MM.1S (cell line): ENCODE measurements around the gene TRDMT1.

ENCODE experiments used
- DNase-seq: peaks from one replicate; pipeline ENCODE4 v3.0.0-alpha.2; 2015
- H2AFZ ChIP-seq: fragments of 300-600 bp; sonication (generic); 2 replicates; pipeline ENCODE4 v1.6.0; 2016; ENCODE audit warnings: antibody characterized with exemption, low read length
- H3F3A ChIP-seq: fragments of 300-600 bp; sonication (generic); 2 replicates; pipeline ENCODE4 v1.6.1; 2016; ENCODE audit warnings: mild to moderate bottlenecking, antibody characterized with exemption, low read length, moderate library complexity, mixed read lengths; ENCODE audit not compliant: insufficient read depth
- H3K27ac ChIP-seq: fragments of 300-600 bp; sonication (generic); 2 replicates; pipeline ENCODE4 v1.5.1; 2016; ENCODE audit warnings: mild to moderate bottlenecking, low read length
- H3K27me3 ChIP-seq: fragments of 300-600 bp; sonication (generic); replicated peaks from 2 replicates; pipeline ENCODE4 v1.6.0; 2016; ENCODE audit warnings: low read length; ENCODE audit not compliant: insufficient read depth
- H3K36me3 ChIP-seq: fragments of 300-600 bp; sonication (generic); replicated peaks from 2 replicates; pipeline ENCODE4 v1.6.1; 2016; ENCODE audit warnings: mild to moderate bottlenecking, low read length, mixed read lengths; ENCODE audit not compliant: insufficient read depth
- H3K4me1 ChIP-seq: fragments of 300-600 bp; sonication (generic); 2 replicates; pipeline ENCODE4 v1.6.1; 2016; ENCODE audit warnings: low read length, mixed read lengths
- H3K4me2 ChIP-seq: fragments of 300-600 bp; sonication (generic); 2 replicates; pipeline ENCODE4 v1.6.0; 2016; ENCODE audit warnings: low read depth, low read length
- H3K4me3 ChIP-seq: fragments of 300-600 bp; sonication (generic); 2 replicates; pipeline ENCODE4 v1.5.1; 2016; ENCODE audit warnings: low read length, mixed read lengths
- H3K79me2 ChIP-seq: fragments of 300-600 bp; sonication (generic); 2 replicates; pipeline ENCODE4 v1.6.1; 2016; ENCODE audit warnings: mixed run types, low read length, mixed read lengths
- H3K9ac ChIP-seq: fragments of 300-600 bp; sonication (generic); 2 replicates; pipeline ENCODE4 v1.6.1; 2016; ENCODE audit warnings: low read length, mixed read lengths
- H3K9me2 ChIP-seq: fragments of 300-600 bp; sonication (generic); replicated peaks from 2 replicates; pipeline ENCODE4 v1.6.1; 2016; ENCODE audit warnings: mild to moderate bottlenecking, low read length, mixed read lengths; ENCODE audit not compliant: insufficient read depth
- H3K9me3 ChIP-seq: fragments of 300-600 bp; sonication (generic); replicated peaks from 2 replicates; pipeline ENCODE4 v1.6.1; 2016; ENCODE audit warnings: mild to moderate bottlenecking, low read length, mixed read lengths; ENCODE audit not compliant: insufficient read depth
- H4K20me1 ChIP-seq: fragments of 300-600 bp; sonication (generic); 2 replicates; pipeline ENCODE4 v1.6.1; 2016; ENCODE audit warnings: mild to moderate bottlenecking, low read length, moderate library complexity, mixed read lengths; ENCODE audit not compliant: insufficient read depth
- EZH2 ChIP-seq: fragments of 300-600 bp; sonication (generic); optimal IDR thresholded peaks from 2 replicates; pipeline ENCODE3; 2017; ENCODE audit warnings: low read depth, mild to moderate bottlenecking, antibody characterized with exemption, low read length, mixed read lengths
- EZH2phosphoT487 ChIP-seq: fragments of 300-600 bp; sonication (generic); IDR thresholded peaks from 2 replicates; pipeline ENCODE4 v1.6.1; 2018; ENCODE audit warnings: antibody characterized with exemption, low read length
- TF ChIP-seq, protein P1 (sequence below): fragments of 300-600 bp; sonication (generic); IDR thresholded peaks from 2 replicates; pipeline ENCODE4 v1.5.1; 2016; ENCODE audit warnings: antibody characterized with exemption, low read length, mixed read lengths

TRDMT1 gene

DNA sequence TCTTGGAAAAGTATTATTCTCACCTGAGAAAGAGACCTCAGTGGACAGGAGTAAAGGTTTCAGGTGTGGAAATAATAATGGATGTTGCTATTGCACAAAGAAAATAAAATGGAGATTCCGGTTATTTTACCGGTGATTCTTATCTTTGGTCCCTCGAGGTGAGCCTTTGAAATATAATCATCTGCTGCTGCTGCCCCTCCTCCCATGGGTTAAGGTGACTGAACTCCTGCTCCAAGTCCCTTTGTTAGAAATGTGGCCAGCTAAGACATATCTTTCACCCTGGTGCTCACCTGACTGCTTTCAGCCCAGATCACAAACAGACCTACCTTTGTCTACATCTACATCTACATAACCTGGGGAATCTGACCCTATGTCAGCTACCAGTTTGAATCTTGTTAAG, 77.5 kb downstream of the TRDMT1 start:
- H3K79me2 ChIP-seq = no peaks in the 10 kb centered on the region
- H3K9me2 ChIP-seq = no peaks in the 10 kb centered on the region
- no peaks in the 10 kb centered on the region for H3K36me3 ChIP-seq
- no peaks in the 10 kb centered on the region for H3F3A ChIP-seq
- no peak overlapping the region for H2AFZ ChIP-seq
- H3K9ac ChIP-seq = no peak overlapping the region
- no peak for DNase-seq
- H4K20me1 ChIP-seq = no peaks in the 10 kb centered on the region
- no peaks in the 10 kb centered on the region for H3K4me1 ChIP-seq
- TF ChIP-seq, protein P1, sequence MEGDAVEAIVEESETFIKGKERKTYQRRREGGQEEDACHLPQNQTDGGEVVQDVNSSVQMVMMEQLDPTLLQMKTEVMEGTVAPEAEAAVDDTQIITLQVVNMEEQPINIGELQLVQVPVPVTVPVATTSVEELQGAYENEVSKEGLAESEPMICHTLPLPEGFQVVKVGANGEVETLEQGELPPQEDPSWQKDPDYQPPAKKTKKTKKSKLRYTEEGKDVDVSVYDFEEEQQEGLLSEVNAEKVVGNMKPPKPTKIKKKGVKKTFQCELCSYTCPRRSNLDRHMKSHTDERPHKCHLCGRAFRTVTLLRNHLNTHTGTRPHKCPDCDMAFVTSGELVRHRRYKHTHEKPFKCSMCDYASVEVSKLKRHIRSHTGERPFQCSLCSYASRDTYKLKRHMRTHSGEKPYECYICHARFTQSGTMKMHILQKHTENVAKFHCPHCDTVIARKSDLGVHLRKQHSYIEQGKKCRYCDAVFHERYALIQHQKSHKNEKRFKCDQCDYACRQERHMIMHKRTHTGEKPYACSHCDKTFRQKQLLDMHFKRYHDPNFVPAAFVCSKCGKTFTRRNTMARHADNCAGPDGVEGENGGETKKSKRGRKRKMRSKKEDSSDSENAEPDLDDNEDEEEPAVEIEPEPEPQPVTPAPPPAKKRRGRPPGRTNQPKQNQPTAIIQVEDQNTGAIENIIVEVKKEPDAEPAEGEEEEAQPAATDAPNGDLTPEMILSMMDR = no peak
- TF ChIP-seq EZH2 (no peak), EZH2phosphoT487 (no peak)
- no peaks in the 10 kb centered on the region for H3K27me3 ChIP-seq
- no peaks in the 10 kb centered on the region for H3K9me3 ChIP-seq
- no peak overlapping the region for H3K4me2 ChIP-seq
- no peak overlapping the region for H3K4me3 ChIP-seq
- H3K27ac ChIP-seq = no peak overlapping the region

DNA sequence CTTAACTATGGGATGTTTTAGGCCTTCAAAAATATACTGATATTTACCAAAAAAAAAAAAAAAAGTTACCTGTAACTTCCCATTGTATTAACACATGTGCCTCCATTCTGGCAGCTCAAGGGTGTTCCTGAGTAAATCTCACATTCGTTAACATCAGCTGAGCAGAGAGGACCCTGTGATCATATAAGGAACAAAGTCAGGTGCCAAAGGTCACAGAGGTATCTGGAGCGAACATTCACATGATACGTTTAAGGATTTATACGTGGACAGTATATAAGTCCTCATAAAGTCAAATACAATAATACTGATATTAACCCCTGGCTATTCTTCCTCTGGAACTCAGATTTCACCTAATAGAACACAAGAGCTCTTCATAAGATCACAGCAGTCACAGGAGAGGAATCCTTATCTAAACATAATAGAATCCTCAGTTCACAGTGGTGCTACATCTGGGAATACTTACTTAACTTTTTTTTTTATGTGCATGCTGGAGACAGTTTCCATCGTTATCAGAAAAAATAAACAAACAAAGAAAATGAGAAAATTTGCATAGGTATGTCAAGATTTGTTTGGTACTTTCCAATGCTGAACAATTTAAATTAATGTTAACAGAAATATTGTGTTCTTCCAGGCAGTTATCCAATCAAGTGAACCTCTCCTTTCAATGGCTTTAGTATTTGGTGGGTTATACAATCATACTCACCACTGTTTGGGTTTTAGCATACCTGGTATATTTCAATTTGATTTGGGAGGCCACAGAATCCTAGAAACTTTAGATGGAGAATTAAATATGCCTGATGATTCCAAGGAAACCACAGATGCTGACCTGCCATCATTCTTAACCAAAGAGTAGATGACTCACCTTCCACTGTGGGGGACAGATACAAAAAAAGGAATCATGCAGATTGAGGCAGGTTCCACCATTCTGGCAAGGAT, 78.5 kb downstream of the TRDMT1 start:
- Histone ChIP-seq H3K36me3 (no peaks in the 10 kb centered on the region), H3K27ac (no peak overlapping the region), H3K9me2 (no peaks in the 10 kb centered on the region), H3K4me1 (no peaks in the 10 kb centered on the region), H4K20me1 (no peaks in the 10 kb centered on the region), H3F3A (no peaks in the 10 kb centered on the region), H3K27me3 (no peaks in the 10 kb centered on the region), H3K9me3 (no peaks in the 10 kb centered on the region), H2AFZ (no peak overlapping the region), H3K4me2 (no peak overlapping the region), H3K9ac (no peak overlapping the region), H3K4me3 (no peak overlapping the region), H3K79me2 (no peaks in the 10 kb centered on the region)
- DNase-seq = no peak
- TF ChIP-seq EZH2 = no peak
- TF ChIP-seq EZH2phosphoT487 = no peak
- TF ChIP-seq, protein P1 = no peak

DNA sequence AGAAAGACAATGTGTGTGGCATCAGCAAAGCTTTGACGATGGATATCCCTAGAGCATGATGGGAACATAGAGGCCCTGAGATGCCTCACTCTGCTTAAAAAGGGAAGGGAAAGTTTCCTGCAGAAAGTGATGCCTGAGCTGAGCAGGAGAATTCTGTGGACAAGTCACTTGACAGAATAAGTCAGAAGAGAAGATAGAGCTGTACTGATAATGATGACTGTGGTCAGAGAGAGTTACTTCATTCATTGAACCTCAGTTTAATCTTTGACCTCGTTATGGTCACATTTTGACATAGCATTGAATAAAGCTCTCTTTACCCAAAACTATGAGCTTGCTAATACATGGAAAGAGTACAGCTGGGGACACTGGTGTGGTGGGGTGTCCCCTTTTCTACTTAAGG, 79.4 kb downstream of the TRDMT1 start:
- Histone ChIP-seq H3K27ac (no peak overlapping the region), H3K4me2 (no peak overlapping the region), H3K9me3 (no peaks in the 10 kb centered on the region), H4K20me1 (no peaks in the 10 kb centered on the region), H2AFZ (no peak overlapping the region), H3K9ac (no peak overlapping the region), H3K9me2 (no peaks in the 10 kb centered on the region), H3K4me3 (no peak overlapping the region), H3K36me3 (no peaks in the 10 kb centered on the region), H3K79me2 (no peaks in the 10 kb centered on the region), H3K27me3 (no peaks in the 10 kb centered on the region), H3K4me1 (no peaks in the 10 kb centered on the region), H3F3A (no peaks in the 10 kb centered on the region)
- TF ChIP-seq EZH2 (no peak), EZH2phosphoT487 (no peak)
- TF ChIP-seq, protein P1 = no peak
- DNase-seq = no peak
